ENCODE results near the gene IL16. TPM values are rescaled to one million over a fixed set of nuclear protein-coding genes. Genes with fewer than 3 reads are reported as not detected.

IL16 gene
- total and polyA plus RNA-seq, 2 donors (not counting 1 experiment from before 2014, with no cell fraction given), result 181 to 287 TPM

- ChIA-PET CTCF (interaction anchor here (0.8 to 1.0 kb wide), 2 partner anchors 50 to 266 kb away, joined by 3 to 4 read pairs; no protein-coding TSS in a partner anchor), POLR2A (no interaction called here)
- Histone ChIP-seq H3K4me3 (ENCODE audit: control extremely low read depth in 1 of 5, extremely low read depth in 1 of 5, insufficient read depth in 1 of 5, low read depth in 2 of 5, low read length in 4 of 5) (no peak overlapping the region), H3K27me3 (replicated peaks in 1 of 4; ENCODE audit: control extremely low read depth in 1 of 4, control insufficient read depth in 3 of 4, insufficient read depth in 4 of 4, low read length in 3 of 4) (peaks cover 0 to 4% (median 1%) of the 10 kb centered on the region in 4 experiments), H3K4me2 (replicated peaks; ENCODE audit: low read depth, low read length, poor library complexity, severe bottlenecking) (no peak overlapping the region), H3K79me2 (ENCODE audit: control insufficient read depth, insufficient read depth, low read length) (no peaks in the 10 kb centered on the region), H3K27ac (ENCODE audit: low read length in 2 of 2) (no peak overlapping the region), H2AFZ (ENCODE audit: insufficient read depth, low read depth, low read length, poor library complexity, severe bottlenecking) (no peak overlapping the region), H3K4me1 (ENCODE audit: control insufficient read depth in 2 of 2, insufficient read depth in 2 of 2, low read length in 2 of 2) (no peaks in the 10 kb centered on the region), H3K9me3 (ENCODE audit: control extremely low read depth in 1 of 3, control insufficient read depth in 2 of 3, insufficient read depth in 1 of 3, low read length in 2 of 3) (peaks cover 3 to 10% (median 7%) of the 10 kb centered on the region in 3 donors), H3K36me3 (replicated peaks in 1 of 2; ENCODE audit: control extremely low read depth in 1 of 2, control insufficient read depth in 1 of 2, extremely low read depth in 1 of 2, insufficient read depth in 2 of 2, low read length in 1 of 2) (no peaks in the 10 kb centered on the region), H3K9ac (ENCODE audit: low read length) (no peak overlapping the region), H4K20me1 (ENCODE audit: control insufficient read depth, insufficient read depth, low read length, poor library complexity, severe bottlenecking) (no peaks in the 10 kb centered on the region)
- TF ChIP-seq CTCF (IDR thresholded peaks at IDR 0.05) (no peak), EZH2 (IDR thresholded peaks at IDR 0.05; ENCODE audit: borderline replicate concordance, insufficient read depth, low read depth, low read length, poor library complexity, severe bottlenecking) (no peak)
- Mint-ChIP-seq H3K4me1 (no peaks in the 10 kb centered on the region), H3K9me3 (ENCODE audit: insufficient read depth) (peaks cover 7% of the 10 kb centered on the region), H3K27me3 (peaks cover 47% of the 10 kb centered on the region), H3K27ac (no peak overlapping the region), H3K4me3 (no peak overlapping the region)
- ATAC-seq (ENCODE audit: low read depth) (no peak), DNase-seq (no peak)
- intact Hi-C loops (cut with micrococcal nuclease), result no loop called here
- 75% methylated on average over 2 of the region's 2 CpGs for WGBS (ENCODE audit: insufficient coverage)
Observed at GRCh38 chr15:81215983-81216382, 19.3 kb downstream of the IL16 start.

- ChIA-PET POLR2A (no interaction called here), CTCF (interaction anchor here (0.8 to 1.0 kb wide), 2 partner anchors 50 to 266 kb away, joined by 3 to 4 read pairs; no protein-coding TSS in a partner anchor)
- H3K4me1 ChIP-seq (ENCODE audit: control insufficient read depth in 2 of 2, insufficient read depth in 2 of 2, low read length in 2 of 2), result no peaks in the 10 kb centered on the region
- no peak overlapping the region for H3K27ac ChIP-seq (ENCODE audit: low read length in 2 of 2)
- intact Hi-C loops (cut with micrococcal nuclease), result no loop called here
- peaks cover 47% of the 10 kb centered on the region for H3K27me3 Mint-ChIP-seq
- no peak overlapping the region for H3K9ac ChIP-seq (ENCODE audit: low read length)
- no peak overlapping the region for H3K4me2 ChIP-seq (replicated peaks; ENCODE audit: low read depth, low read length, poor library complexity, severe bottlenecking)
- no peak overlapping the region for H3K4me3 Mint-ChIP-seq
- no peak for TF ChIP-seq CTCF (IDR thresholded peaks at IDR 0.05)
- no peak for TF ChIP-seq EZH2 (IDR thresholded peaks at IDR 0.05; ENCODE audit: borderline replicate concordance, insufficient read depth, low read depth, low read length, poor library complexity, severe bottlenecking)
- H2AFZ ChIP-seq (ENCODE audit: insufficient read depth, low read depth, low read length, poor library complexity, severe bottlenecking), result no peak overlapping the region
- 97% methylated on average over 3 of the region's 3 CpGs for WGBS (ENCODE audit: insufficient coverage)
- peaks cover 3 to 10% (median 7%) of the 10 kb centered on the region in 3 donors for H3K9me3 ChIP-seq (ENCODE audit: control extremely low read depth in 1 of 3, control insufficient read depth in 2 of 3, insufficient read depth in 1 of 3, low read length in 2 of 3)
- DNase-seq, result no peak
- H3K79me2 ChIP-seq (ENCODE audit: control insufficient read depth, insufficient read depth, low read length), result no peaks in the 10 kb centered on the region
- peaks cover 0 to 4% (median 2%) of the 10 kb centered on the region in 4 experiments for H3K27me3 ChIP-seq (replicated peaks in 1 of 4; ENCODE audit: control extremely low read depth in 1 of 4, control insufficient read depth in 3 of 4, insufficient read depth in 4 of 4, low read length in 3 of 4)
- no peaks in the 10 kb centered on the region for H3K36me3 ChIP-seq (replicated peaks in 1 of 2; ENCODE audit: control extremely low read depth in 1 of 2, control insufficient read depth in 1 of 2, extremely low read depth in 1 of 2, insufficient read depth in 2 of 2, low read length in 1 of 2)
- H3K4me3 ChIP-seq (ENCODE audit: control extremely low read depth in 1 of 5, extremely low read depth in 1 of 5, insufficient read depth in 1 of 5, low read depth in 2 of 5, low read length in 4 of 5), result no peak overlapping the region
- no peaks in the 10 kb centered on the region for H4K20me1 ChIP-seq (ENCODE audit: control insufficient read depth, insufficient read depth, low read length, poor library complexity, severe bottlenecking)
- ATAC-seq (ENCODE audit: low read depth), result no peak
- no peak overlapping the region for H3K27ac Mint-ChIP-seq
- H3K4me1 Mint-ChIP-seq, result no peaks in the 10 kb centered on the region
- peaks cover 7% of the 10 kb centered on the region for H3K9me3 Mint-ChIP-seq (ENCODE audit: insufficient read depth)
Observed at GRCh38 chr15:81216422-81216821, 19.7 kb downstream of the IL16 start.
